Measurements from ENCODE around the gene SLC2A2.

SLC2A2 gene

DNA sequence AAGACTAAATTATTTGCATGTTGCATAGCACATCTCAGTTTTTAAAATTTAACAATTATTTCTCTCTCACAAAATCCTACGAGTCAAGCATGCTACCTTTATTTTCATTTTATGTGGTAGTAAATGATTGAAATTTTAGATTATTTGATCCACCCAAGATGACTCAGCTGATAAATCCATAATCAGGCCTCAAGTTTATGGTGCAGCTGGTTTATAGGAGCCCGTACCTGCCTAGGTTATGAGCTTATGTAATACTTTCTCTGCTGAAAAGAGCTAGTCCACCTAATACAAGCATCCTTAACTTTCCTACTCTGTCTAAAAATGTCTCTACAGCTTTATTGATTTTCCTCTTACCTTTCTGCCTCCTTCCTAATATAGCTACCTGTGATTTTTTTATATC is 41.2 kb downstream of the SLC2A2 start:
- Histone ChIP-seq H3K4me2 (ENCODE audit: low read length) (no peak overlapping the region), H3K4ac (ENCODE audit: low read depth, low read length) (no peak overlapping the region), H2AFZ (ENCODE audit: insufficient read depth, low read length, poor library complexity) (no peak overlapping the region), H4K91ac (ENCODE audit: low read depth, low read length) (no peak overlapping the region), H3K4me3 (ENCODE audit: low read depth, low read length) (no peak overlapping the region), H3K36me3 (ENCODE audit: control insufficient read depth in 1 of 2, insufficient read depth in 2 of 2, low read length in 2 of 2) (no peaks in the 10 kb centered on the region), H3K18ac (ENCODE audit: low read length) (no peak overlapping the region), H2BK12ac (ENCODE audit: low read length) (no peak overlapping the region), H3K14ac (ENCODE audit: low read length) (no peak overlapping the region), H3K23ac (ENCODE audit: low read length) (no peak overlapping the region), H3K79me2 (ENCODE audit: control insufficient read depth, insufficient read depth, low read length, poor library complexity) (no peaks in the 10 kb centered on the region), H4K8ac (ENCODE audit: low read depth, low read length) (no peak overlapping the region), H2BK120ac (ENCODE audit: insufficient read depth, low read length, poor library complexity) (no peak overlapping the region), H3K9ac (ENCODE audit: low read length) (no peak overlapping the region), H3K79me1 (ENCODE audit: low read length) (no peaks in the 10 kb centered on the region), H4K12ac (ENCODE audit: low read depth, low read length) (no peak overlapping the region), H3K4me1 (ENCODE audit: control insufficient read depth in 1 of 2, insufficient read depth in 2 of 2, low read length in 2 of 2) (peaks cover 9 to 10% of the 10 kb centered on the region in 2 experiments), H3K9me3 (ENCODE audit: insufficient read depth, low read depth, low read length) (no peaks in the 10 kb centered on the region), H2BK5ac (ENCODE audit: low read depth, low read length, poor library complexity) (no peak overlapping the region), H3K27me3 (ENCODE audit: insufficient read depth, low read length) (no peaks in the 10 kb centered on the region), H2AK5ac (ENCODE audit: low read length) (no peak overlapping the region), H3K27ac (ENCODE audit: low read depth, low read length) (no peak overlapping the region)
- no peak for DNase-seq
- no CpG with 5 or more reads among the region's 2 CpGs for WGBS (ENCODE audit: extremely low coverage, insufficient coverage, insufficient read length)

- no peaks in the 10 kb centered on the region for H3K4me1 ChIP-seq (ENCODE audit: control insufficient read depth in 1 of 2, insufficient read depth in 2 of 2, low read length in 2 of 2)
- no peaks in the 10 kb centered on the region for H3K79me2 ChIP-seq (ENCODE audit: control insufficient read depth, insufficient read depth, low read length, poor library complexity)
Measured at GRCh38 chr3:170982733-170983132, 43.8 kb downstream of the SLC2A2 start.

GRCh38 chr3:170980399-170980798 is 46.1 kb downstream of the SLC2A2 start:
- no peak for DNase-seq
- Histone ChIP-seq H3K79me1 (ENCODE audit: low read length) (no peaks in the 10 kb centered on the region), H4K91ac (ENCODE audit: low read depth, low read length) (no peak overlapping the region)

More at GRCh38 chr3:170982733-170983132, 43.8 kb downstream of the SLC2A2 start:
- H2AFZ ChIP-seq (ENCODE audit: insufficient read depth, low read length, poor library complexity) = no peak overlapping the region
- H2BK5ac ChIP-seq (ENCODE audit: low read depth, low read length, poor library complexity) = no peak overlapping the region
- no peak overlapping the region for H2BK120ac ChIP-seq (ENCODE audit: insufficient read depth, low read length, poor library complexity)
- H3K4me3 ChIP-seq (ENCODE audit: low read depth, low read length) = no peak overlapping the region
- no peak overlapping the region for H2BK12ac ChIP-seq (ENCODE audit: low read length)
- H4K8ac ChIP-seq (ENCODE audit: low read depth, low read length) = no peak overlapping the region
- H3K36me3 ChIP-seq (ENCODE audit: control insufficient read depth in 1 of 2, insufficient read depth in 2 of 2, low read length in 2 of 2) = no peaks in the 10 kb centered on the region
- no peaks in the 10 kb centered on the region for H3K79me1 ChIP-seq (ENCODE audit: low read length)
- no peak overlapping the region for H3K18ac ChIP-seq (ENCODE audit: low read length)
- no peak overlapping the region for H3K9ac ChIP-seq (ENCODE audit: low read length)
- no peak overlapping the region for H3K23ac ChIP-seq (ENCODE audit: low read length)
- no peak overlapping the region for H3K4ac ChIP-seq (ENCODE audit: low read depth, low read length)
- DNase-seq = no peak
- H4K12ac ChIP-seq (ENCODE audit: low read depth, low read length) = no peak overlapping the region
- no peak overlapping the region for H3K14ac ChIP-seq (ENCODE audit: low read length)
- no peak overlapping the region for H3K27ac ChIP-seq (ENCODE audit: low read depth, low read length)
- no peak overlapping the region for H3K4me2 ChIP-seq (ENCODE audit: low read length)
- no CpG with 5 or more reads among the region's 2 CpGs for WGBS (ENCODE audit: extremely low coverage, insufficient coverage, insufficient read length)
- no peak overlapping the region for H2AK5ac ChIP-seq (ENCODE audit: low read length)
- no peaks in the 10 kb centered on the region for H3K9me3 ChIP-seq (ENCODE audit: insufficient read depth, low read depth, low read length)
- H3K27me3 ChIP-seq (ENCODE audit: insufficient read depth, low read length) = no peaks in the 10 kb centered on the region
- no peak overlapping the region for H4K91ac ChIP-seq (ENCODE audit: low read depth, low read length)

GRCh38 chr3:170977949-170978745 is 48.4 kb downstream of the SLC2A2 start:
- H2AFZ ChIP-seq (ENCODE audit: insufficient read depth, low read length, poor library complexity) = no peak overlapping the region
- no peaks in the 10 kb centered on the region for H3K36me3 ChIP-seq (ENCODE audit: control insufficient read depth in 1 of 2, insufficient read depth in 2 of 2, low read length in 2 of 2)
- H2BK5ac ChIP-seq (ENCODE audit: low read depth, low read length, poor library complexity) = no peak overlapping the region
- no peak for DNase-seq
- no peak overlapping the region for H3K4me3 ChIP-seq (ENCODE audit: low read depth, low read length)
- H2BK12ac ChIP-seq (ENCODE audit: low read length) = no peak overlapping the region
- no peak overlapping the region for H3K27ac ChIP-seq (ENCODE audit: low read depth, low read length)
- H3K4me2 ChIP-seq (ENCODE audit: low read length) = no peak overlapping the region
- no peaks in the 10 kb centered on the region for H3K4me1 ChIP-seq (ENCODE audit: control insufficient read depth in 1 of 2, insufficient read depth in 2 of 2, low read length in 2 of 2)
- no peak overlapping the region for H2BK120ac ChIP-seq (ENCODE audit: insufficient read depth, low read length, poor library complexity)
- no peaks in the 10 kb centered on the region for H3K27me3 ChIP-seq (ENCODE audit: insufficient read depth, low read length)
- H3K79me1 ChIP-seq (ENCODE audit: low read length) = no peaks in the 10 kb centered on the region
- WGBS (ENCODE audit: extremely low coverage, insufficient coverage, insufficient read length) = no CpG with 5 or more reads among the region's 11 CpGs
- H4K8ac ChIP-seq (ENCODE audit: low read depth, low read length) = no peak overlapping the region
- no peak overlapping the region for H3K14ac ChIP-seq (ENCODE audit: low read length)
- H2AK5ac ChIP-seq (ENCODE audit: low read length) = no peak overlapping the region
- H3K79me2 ChIP-seq (ENCODE audit: control insufficient read depth, insufficient read depth, low read length, poor library complexity) = no peaks in the 10 kb centered on the region
- no peak overlapping the region for H3K9ac ChIP-seq (ENCODE audit: low read length)
- no peaks in the 10 kb centered on the region for H3K9me3 ChIP-seq (ENCODE audit: insufficient read depth, low read depth, low read length)
- no peak overlapping the region for H3K4ac ChIP-seq (ENCODE audit: low read depth, low read length)
- no peak overlapping the region for H3K18ac ChIP-seq (ENCODE audit: low read length)
- no peak overlapping the region for H4K12ac ChIP-seq (ENCODE audit: low read depth, low read length)
- H3K23ac ChIP-seq (ENCODE audit: low read length) = no peak overlapping the region
- no peak overlapping the region for H4K91ac ChIP-seq (ENCODE audit: low read depth, low read length)

More at GRCh38 chr3:170980399-170980798, 46.1 kb downstream of the SLC2A2 start:
- H3K36me3 ChIP-seq (ENCODE audit: control insufficient read depth in 1 of 2, insufficient read depth in 2 of 2, low read length in 2 of 2) = no peaks in the 10 kb centered on the region
- H3K14ac ChIP-seq (ENCODE audit: low read length) = no peak overlapping the region
- no peak overlapping the region for H3K27ac ChIP-seq (ENCODE audit: low read depth, low read length)
- no peak overlapping the region for H3K4me3 ChIP-seq (ENCODE audit: low read depth, low read length)
- no peak overlapping the region for H4K12ac ChIP-seq (ENCODE audit: low read depth, low read length)
- H3K4me2 ChIP-seq (ENCODE audit: low read length) = no peak overlapping the region
- no peak overlapping the region for H3K18ac ChIP-seq (ENCODE audit: low read length)
- H3K4me1 ChIP-seq (ENCODE audit: control insufficient read depth in 1 of 2, insufficient read depth in 2 of 2, low read length in 2 of 2) = no peaks in the 10 kb centered on the region
- H4K8ac ChIP-seq (ENCODE audit: low read depth, low read length) = no peak overlapping the region
- H3K23ac ChIP-seq (ENCODE audit: low read length) = no peak overlapping the region
- no peaks in the 10 kb centered on the region for H3K9me3 ChIP-seq (ENCODE audit: insufficient read depth, low read depth, low read length)
- no peak overlapping the region for H3K4ac ChIP-seq (ENCODE audit: low read depth, low read length)
- no peaks in the 10 kb centered on the region for H3K79me2 ChIP-seq (ENCODE audit: control insufficient read depth, insufficient read depth, low read length, poor library complexity)
- no peak overlapping the region for H2BK12ac ChIP-seq (ENCODE audit: low read length)
- no peak overlapping the region for H2AK5ac ChIP-seq (ENCODE audit: low read length)
- H2BK5ac ChIP-seq (ENCODE audit: low read depth, low read length, poor library complexity) = no peak overlapping the region
- H2AFZ ChIP-seq (ENCODE audit: insufficient read depth, low read length, poor library complexity) = no peak overlapping the region
- no peaks in the 10 kb centered on the region for H3K27me3 ChIP-seq (ENCODE audit: insufficient read depth, low read length)
- no peak overlapping the region for H3K9ac ChIP-seq (ENCODE audit: low read length)
- no peak overlapping the region for H2BK120ac ChIP-seq (ENCODE audit: insufficient read depth, low read length, poor library complexity)

All from trophoblast cell (in vitro differentiated cells and primary cell).